NCI-H146 (cell line): ENCODE results near the gene TP53BP1.
A peak's percentile ranks its signal among the peaks of the same experiment; 100 is the strongest.
"Not testable (repeated sequence)": the region's sequence is repeated elsewhere in the genome, so short reads cannot be mapped to it uniquely, and the experiment has no call there.

Experiments used
- DNase-seq: peaks from one replicate; lab custom pipeline; 2025; lab: John Stamatoyannopoulos, UW

Gene TP53BP1, protein sequence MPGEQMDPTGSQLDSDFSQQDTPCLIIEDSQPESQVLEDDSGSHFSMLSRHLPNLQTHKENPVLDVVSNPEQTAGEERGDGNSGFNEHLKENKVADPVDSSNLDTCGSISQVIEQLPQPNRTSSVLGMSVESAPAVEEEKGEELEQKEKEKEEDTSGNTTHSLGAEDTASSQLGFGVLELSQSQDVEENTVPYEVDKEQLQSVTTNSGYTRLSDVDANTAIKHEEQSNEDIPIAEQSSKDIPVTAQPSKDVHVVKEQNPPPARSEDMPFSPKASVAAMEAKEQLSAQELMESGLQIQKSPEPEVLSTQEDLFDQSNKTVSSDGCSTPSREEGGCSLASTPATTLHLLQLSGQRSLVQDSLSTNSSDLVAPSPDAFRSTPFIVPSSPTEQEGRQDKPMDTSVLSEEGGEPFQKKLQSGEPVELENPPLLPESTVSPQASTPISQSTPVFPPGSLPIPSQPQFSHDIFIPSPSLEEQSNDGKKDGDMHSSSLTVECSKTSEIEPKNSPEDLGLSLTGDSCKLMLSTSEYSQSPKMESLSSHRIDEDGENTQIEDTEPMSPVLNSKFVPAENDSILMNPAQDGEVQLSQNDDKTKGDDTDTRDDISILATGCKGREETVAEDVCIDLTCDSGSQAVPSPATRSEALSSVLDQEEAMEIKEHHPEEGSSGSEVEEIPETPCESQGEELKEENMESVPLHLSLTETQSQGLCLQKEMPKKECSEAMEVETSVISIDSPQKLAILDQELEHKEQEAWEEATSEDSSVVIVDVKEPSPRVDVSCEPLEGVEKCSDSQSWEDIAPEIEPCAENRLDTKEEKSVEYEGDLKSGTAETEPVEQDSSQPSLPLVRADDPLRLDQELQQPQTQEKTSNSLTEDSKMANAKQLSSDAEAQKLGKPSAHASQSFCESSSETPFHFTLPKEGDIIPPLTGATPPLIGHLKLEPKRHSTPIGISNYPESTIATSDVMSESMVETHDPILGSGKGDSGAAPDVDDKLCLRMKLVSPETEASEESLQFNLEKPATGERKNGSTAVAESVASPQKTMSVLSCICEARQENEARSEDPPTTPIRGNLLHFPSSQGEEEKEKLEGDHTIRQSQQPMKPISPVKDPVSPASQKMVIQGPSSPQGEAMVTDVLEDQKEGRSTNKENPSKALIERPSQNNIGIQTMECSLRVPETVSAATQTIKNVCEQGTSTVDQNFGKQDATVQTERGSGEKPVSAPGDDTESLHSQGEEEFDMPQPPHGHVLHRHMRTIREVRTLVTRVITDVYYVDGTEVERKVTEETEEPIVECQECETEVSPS (N-terminal part only)

GRCh38 chr15:43492673-43493601 is at the start of gene TP53BP1:
Gene TP53BP1, minus strand, starts transcription at chr15:43493156. Its CDS starts 113 bp downstream, at chr15:43493043.
- DNase-seq, result peak; percentile 89

DNA sequence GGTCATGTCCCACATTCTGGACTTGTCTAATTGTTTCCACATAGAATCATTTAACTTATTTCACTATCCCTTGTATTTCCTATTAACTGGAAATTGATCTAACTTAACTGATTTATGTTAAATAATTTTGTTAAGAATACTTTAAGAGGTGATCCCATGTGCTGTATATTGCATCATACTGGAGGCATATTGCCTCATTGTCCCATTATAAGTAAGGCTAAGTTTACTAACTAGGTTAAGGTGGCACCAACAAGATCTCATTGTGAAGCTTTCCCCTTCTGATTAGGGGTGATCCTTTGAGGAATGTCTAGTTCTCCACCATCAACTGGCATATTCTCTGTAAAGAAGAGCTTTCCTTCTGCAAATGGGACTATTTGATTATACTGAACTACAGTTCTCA is 48.8 kb upstream of the TP53BP1 start:
- DNase-seq, result no peak

- no peak for DNase-seq
Observed at GRCh38 chr15:43538091-43538490, 45.1 kb upstream of the TP53BP1 start.

GRCh38 chr15:43534897-43535296 is 41.9 kb upstream of the TP53BP1 start:
- DNase-seq, result no peak

GRCh38 chr15:43532826-43533225 is 39.9 kb upstream of the TP53BP1 start:
- not testable (repeated sequence) for DNase-seq

DNA sequence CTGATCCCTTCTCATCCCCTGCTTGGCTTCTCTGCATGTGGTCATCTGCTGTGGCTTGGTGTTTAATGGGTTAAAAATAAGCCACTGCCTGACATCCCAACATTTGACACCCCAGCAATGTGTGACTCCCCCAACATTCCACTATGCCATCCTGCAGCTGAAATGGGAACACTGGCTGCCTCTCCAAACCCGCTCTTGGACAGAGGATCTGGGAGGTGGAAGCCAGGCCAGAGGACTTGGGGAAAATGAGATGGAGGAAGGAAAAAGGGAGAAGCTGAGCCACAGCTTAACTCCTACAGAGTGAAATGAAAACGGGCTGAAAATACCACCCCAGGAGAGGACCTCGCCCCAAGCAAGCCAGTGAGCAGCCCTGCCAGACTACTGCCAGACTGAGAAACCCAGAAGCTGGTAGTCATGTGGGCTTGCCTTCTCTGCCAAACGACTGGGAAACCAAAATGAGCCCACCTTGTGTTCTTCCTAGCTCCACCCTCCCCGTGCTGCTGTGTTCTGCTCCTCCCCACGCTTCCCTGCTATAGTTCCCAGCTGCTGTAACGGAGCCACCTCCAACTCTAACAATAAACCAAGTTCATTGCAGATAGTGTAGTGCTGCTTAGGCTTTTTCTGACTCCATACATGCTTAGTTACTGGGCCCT is 38.2 kb upstream of the TP53BP1 start:
- no peak for DNase-seq

DNA sequence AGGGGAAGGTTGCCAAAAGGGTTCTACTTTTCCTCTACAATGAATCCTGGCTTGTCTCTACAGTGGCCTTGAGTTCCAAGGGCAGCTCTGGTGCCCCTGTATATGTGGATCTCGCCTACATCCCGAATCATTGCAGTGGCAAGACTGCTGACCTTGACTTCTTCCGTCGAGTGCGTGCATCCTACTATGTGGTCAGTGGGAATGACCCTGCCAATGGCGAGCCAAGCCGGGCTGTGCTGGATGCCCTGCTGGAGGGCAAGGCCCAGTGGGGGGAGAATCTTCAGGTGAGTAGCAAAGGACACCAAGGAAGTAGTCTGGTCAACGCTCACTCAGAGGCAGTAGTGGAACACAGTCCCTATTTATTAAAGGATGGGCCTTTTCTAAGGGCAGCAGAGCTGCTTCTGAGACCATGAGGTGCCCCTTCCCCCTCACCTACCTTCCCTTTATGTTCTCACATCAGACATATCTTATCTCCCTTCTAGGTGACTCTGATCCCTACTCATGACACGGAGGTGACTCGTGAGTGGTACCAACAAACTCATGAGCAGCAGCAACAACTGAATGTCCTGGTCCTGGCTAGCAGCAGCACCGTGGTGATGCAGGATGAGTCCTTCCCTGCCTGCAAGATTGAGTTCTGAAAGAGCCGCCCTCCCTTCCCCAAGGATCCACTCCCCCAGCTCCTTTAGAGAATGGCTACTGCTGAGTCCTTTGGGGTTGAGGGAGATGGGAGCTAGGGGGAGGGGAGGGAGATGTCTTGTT is 36.8 kb upstream of the TP53BP1 start:
- no peak for DNase-seq

- no peak for DNase-seq
Observed at GRCh38 chr15:43529141-43529540, 36.2 kb upstream of the TP53BP1 start.

- no peak for DNase-seq
Observed at GRCh38 chr15:43528542-43529007, 35.6 kb upstream of the TP53BP1 start.

DNA sequence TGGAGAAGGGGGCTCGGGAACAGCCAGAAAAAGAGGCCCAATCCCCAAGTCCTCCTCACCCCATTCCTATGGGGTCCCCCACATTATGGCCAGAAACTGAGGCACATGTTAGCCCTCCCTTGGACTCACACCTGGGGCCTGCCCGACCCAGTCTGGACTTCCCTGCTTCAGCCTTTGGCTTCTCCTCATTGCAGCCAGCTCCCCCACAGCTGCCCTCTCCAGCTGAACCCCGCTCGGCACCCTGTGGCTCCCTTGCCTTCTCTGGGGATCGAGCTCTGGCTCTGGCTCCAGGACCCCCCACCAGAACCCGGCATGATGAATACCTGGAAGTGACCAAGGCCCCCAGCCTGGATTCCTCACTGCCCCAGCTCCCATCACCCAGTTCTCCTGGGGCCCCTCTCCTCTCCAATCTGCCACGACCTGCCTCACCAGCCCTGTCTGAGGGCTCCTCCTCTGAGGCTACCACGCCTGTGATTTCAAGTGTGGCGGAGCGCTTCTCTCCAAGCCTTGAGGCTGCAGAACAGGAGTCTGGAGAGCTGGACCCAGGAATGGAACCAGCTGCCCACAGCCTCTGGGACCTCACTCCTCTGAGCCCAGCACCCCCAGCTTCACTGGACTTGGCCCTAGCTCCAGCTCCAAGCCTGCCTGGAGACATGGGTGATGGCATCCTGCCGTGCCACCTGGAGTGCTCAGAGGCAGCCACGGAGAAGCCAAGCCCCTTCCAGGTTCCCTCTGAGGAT is 35.0 kb upstream of the TP53BP1 start:
- no peak for DNase-seq

GRCh38 chr15:43527016-43527801 is 34.3 kb upstream of the TP53BP1 start:
- DNase-seq, result no peak

- no peak for DNase-seq
Observed at GRCh38 chr15:43526261-43526930, 33.4 kb upstream of the TP53BP1 start.

DNA sequence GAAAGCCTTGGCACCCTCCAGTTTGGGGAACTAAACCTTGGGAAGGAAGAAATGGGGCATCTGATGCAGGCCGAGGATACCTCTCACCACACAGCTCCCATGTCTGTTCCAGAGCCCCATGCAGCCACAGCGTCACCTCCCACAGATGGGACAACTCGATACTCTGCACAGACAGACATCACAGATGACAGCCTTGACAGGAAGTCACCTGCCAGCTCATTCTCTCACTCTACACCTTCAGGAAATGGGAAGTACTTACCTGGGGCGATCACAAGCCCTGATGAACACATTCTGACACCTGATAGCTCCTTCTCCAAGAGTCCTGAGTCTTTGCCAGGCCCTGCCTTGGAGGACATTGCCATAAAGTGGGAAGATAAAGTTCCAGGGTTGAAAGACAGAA is 32.2 kb upstream of the TP53BP1 start:
- no peak for DNase-seq

DNA sequence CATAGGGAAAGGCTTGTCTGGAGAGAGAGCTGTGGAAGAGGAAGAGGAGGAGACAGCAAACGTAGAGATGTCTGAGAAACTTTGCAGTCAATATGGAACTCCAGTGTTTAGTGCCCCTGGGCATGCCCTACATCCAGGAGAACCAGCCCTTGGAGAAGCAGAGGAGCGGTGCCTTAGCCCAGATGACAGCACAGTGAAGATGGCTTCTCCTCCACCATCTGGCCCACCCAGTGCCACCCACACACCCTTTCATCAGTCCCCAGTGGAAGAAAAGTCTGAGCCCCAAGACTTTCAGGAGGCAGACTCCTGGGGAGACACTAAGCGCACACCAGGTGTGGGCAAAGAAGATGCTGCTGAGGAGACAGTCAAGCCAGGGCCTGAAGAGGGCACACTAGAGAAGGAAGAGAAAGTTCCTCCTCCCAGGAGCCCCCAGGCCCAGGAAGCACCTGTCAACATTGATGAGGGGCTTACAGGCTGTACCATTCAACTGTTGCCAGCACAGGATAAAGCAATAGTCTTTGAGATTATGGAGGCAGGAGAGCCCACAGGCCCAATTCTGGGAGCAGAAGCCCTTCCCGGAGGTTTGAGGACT is 31.4 kb upstream of the TP53BP1 start:
- DNase-seq, result no peak

DNA sequence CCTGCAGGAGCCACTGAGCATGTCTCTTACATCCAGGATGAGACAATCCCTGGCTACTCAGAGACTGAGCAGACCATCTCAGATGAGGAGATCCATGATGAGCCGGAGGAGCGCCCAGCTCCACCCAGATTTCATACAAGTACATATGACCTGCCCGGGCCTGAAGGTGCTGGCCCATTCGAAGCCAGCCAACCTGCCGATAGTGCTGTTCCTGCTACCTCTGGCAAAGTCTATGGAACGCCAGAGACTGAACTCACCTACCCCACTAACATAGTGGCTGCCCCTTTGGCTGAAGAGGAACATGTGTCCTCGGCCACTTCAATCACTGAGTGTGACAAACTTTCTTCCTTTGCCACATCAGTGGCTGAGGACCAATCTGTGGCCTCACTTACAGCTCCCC is 30.7 kb upstream of the TP53BP1 start:
- DNase-seq, result no peak

- no peak for DNase-seq
Observed at GRCh38 chr15:43522247-43522646, 29.3 kb upstream of the TP53BP1 start.

DNA sequence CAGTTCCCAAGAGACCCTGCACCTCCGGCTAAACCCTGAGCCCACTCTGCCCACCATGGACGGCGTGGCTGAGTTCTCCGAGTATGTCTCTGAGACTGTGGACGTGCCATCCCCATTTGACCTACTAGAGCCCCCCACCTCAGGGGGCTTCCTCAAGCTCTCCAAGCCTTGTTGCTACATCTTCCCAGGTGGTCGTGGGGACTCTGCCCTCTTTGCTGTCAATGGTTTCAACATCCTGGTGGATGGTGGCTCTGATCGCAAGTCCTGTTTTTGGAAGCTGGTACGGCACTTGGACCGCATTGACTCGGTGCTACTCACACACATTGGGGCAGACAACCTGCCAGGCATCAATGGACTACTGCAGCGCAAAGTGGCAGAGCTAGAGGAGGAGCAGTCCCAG is 28.5 kb upstream of the TP53BP1 start:
- DNase-seq, result no peak
